SK-N-MC (cell line): ENCODE measurements around the gene APOBEC3G.

Experiments
- EZH2 ChIP-seq: fragments of 200-600 bp; sonication (generic); IDR thresholded peaks from one replicate; pipeline ENCODE4 v1.6.1; 2017; ENCODE audit warnings: antibody characterized with exemption
- FOXP2 ChIP-seq: optimal IDR thresholded peaks from 2 replicates; pipeline ENCODE3; 2011; ENCODE audit warnings: mild to moderate bottlenecking, moderate library complexity; ENCODE audit not compliant: insufficient read depth; ENCODE audit errors: extremely low read length, control extremely low read depth
- POLR2AphosphoS5 ChIP-seq: IDR thresholded peaks from 2 replicates; pipeline ENCODE4 v1.6.1; 2012; ENCODE audit warnings: mild to moderate bottlenecking, low read depth, low read length, borderline replicate concordance

GRCh38 chr22:39129746-39130145 lies 52.7 kb downstream of the APOBEC3G start:
- TF ChIP-seq POLR2AphosphoS5 = no peak
- no peak for TF ChIP-seq EZH2
- no peak for TF ChIP-seq FOXP2
